Brain microvascular endothelial cell (primary cell): ENCODE results near the gene LRRC2.

Source experiments
- DNase-seq: peaks from one replicate; pipeline ENCODE4 v3.0.0-alpha.2; 2020
- H3K27ac ChIP-seq: fragments of 250-450 bp; sonication (Bioruptor Pico); 2 replicates; pipeline ENCODE4 v1.5.1; 2020; ENCODE audit warnings: mild to moderate bottlenecking, moderate library complexity
- H3K27me3 ChIP-seq: fragments of 250-450 bp; sonication (Bioruptor Pico); replicated peaks from 2 replicates; pipeline ENCODE4 v1.5.1; 2020; ENCODE audit warnings: mild to moderate bottlenecking
- H3K36me3 ChIP-seq: fragments of 250-450 bp; sonication (Bioruptor Pico); replicated peaks from 2 replicates; pipeline ENCODE4 v1.5.1; 2020; ENCODE audit warnings: mild to moderate bottlenecking
- H3K4me3 ChIP-seq: 2 replicates; pipeline ENCODE4 v1.5.1; 2011; ENCODE audit warnings: low read depth, mild to moderate bottlenecking, control low read depth, low read length, moderate library complexity
- CTCF ChIP-seq: IDR thresholded peaks from 2 replicates; pipeline ENCODE4 v1.5.1; 2011; ENCODE audit warnings: low read depth, mild to moderate bottlenecking, moderate library complexity, low read length, control low read depth, inconsistent platforms; ENCODE audit errors: missing control alignments
- in situ Hi-C: cut with HindIII; loops from 2 replicates; pipeline ENCODE4 v1.10.0; 2017; ENCODE audit warnings: low sequenced_read_pairs, low pct_ligation_motif_present

Gene LRRC2

GRCh38 chr3:46609944-46610722, 44.0 kb upstream of the LRRC2 start:
- no peaks in the 10 kb centered on the region for H3K36me3 ChIP-seq
- in situ Hi-C loops = no loop called here
- H3K27me3 ChIP-seq = peaks cover 4% of the 10 kb centered on the region
- no peak for TF ChIP-seq CTCF
- H3K4me3 ChIP-seq = no peak overlapping the region
- DNase-seq = no peak
- no peak overlapping the region for H3K27ac ChIP-seq

GRCh38 chr3:46609212-46609721, 43.2 kb upstream of the LRRC2 start:
- H3K36me3 ChIP-seq = no peaks in the 10 kb centered on the region
- in situ Hi-C loops = no loop called here
- no peak for TF ChIP-seq CTCF
- H3K27me3 ChIP-seq = peaks cover 4% of the 10 kb centered on the region
- H3K27ac ChIP-seq = no peak overlapping the region
- no peak overlapping the region for H3K4me3 ChIP-seq
- DNase-seq = no peak

GRCh38 chr3:46607603-46608028, 41.5 kb upstream of the LRRC2 start:
- Histone ChIP-seq H3K36me3 (no peaks in the 10 kb centered on the region), H3K27ac (no peak overlapping the region), H3K27me3 (peaks cover 3% of the 10 kb centered on the region), H3K4me3 (no peak overlapping the region)
- in situ Hi-C loops = no loop called here
- peak; percentile 44 for TF ChIP-seq CTCF
- no peak for DNase-seq

- no peak overlapping the region for H3K4me3 ChIP-seq
- no peak for TF ChIP-seq CTCF
- H3K36me3 ChIP-seq = no peaks in the 10 kb centered on the region
- H3K27me3 ChIP-seq = no peaks in the 10 kb centered on the region
- no peak for DNase-seq
- in situ Hi-C loops = no loop called here
- H3K27ac ChIP-seq = no peak overlapping the region
These were observed 38.0 kb upstream of the LRRC2 start for GRCh38 chr3:46604127-46604526.

- in situ Hi-C loops = no loop called here
- Histone ChIP-seq H3K27ac (no peak overlapping the region), H3K4me3 (no peak overlapping the region), H3K27me3 (no peaks in the 10 kb centered on the region), H3K36me3 (no peaks in the 10 kb centered on the region)
- no peak for DNase-seq
- TF ChIP-seq CTCF = no peak
These were observed 37.4 kb upstream of the LRRC2 start for GRCh38 chr3:46603446-46604046.
